CMK (cell line): Measurements from ENCODE around the gene RTRAF.

Experiments used
- DNase-seq: peaks from one replicate; pipeline ENCODE4 v3.0.0-alpha.2; 2010; ENCODE audit warnings: low read depth

The RTRAF gene

DNA sequence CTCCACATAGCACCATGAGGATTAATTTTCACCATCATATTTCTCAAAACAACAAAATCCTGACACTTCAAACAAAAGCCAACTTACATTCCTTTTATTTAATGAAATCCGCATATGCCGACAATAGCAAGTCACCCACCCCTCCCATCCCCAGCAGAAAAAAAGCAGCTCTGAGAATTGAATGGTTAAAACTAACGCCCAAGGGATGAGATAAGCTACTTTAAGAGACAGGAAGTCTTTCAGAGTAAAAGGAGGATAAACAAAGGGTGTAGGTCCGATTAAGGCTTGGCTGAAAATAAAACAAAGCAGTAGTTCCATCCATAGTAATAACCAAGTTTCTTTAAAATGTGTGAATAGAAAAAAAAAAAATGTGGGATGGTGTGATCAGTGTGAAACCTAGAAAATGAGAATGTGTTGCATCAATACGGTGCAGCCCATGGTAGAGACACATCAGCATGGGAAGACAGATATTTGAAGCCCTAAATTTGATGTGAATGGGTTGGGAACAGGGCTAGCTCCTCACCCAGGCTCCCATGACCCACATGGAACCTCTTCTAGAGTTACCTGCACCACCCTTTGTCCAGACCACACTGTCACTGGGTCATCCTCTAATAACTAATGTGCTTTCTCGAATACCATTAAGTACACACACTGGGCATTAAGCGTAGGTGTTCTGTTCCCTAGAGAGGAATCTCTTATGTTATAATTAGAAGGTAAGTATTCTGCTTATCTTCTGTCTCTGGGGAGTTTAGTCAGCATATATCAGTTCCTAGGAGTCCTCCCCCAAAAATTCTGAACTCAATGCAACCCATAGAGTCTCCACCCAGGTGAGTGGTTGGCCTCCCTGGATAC, 31.7 kb downstream of the RTRAF start:
- DNase-seq, result peak; percentile 7

DNA sequence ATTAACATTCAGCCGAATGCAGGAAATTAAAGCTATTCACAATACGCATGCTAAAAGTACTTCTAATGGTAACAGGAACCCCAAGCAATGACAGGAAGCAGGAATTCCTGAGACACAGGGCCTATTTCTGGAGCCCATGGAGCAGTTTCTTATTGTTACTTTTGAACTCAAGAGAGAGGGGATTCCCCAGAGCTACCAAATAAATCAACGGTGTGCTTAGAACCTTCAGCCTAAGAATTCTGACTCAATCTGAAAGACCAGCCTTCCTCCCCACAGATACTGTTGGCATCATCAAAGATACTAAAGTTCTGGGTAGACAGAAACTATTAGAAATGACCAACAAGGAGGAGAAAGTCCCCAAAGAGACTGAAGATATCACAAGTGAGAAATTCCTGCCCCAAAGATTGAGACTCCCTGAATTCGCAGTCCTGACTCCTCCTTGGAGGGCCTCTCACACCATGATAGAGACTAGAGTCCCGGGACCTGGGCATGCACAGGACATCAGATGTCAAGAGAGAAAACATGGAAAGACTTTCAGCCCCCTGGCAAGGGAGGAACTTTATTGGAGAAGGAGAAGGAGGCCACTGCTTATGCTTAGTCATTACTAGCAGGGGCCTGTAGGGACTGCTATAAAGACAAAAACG, 32.7 kb downstream of the RTRAF start:
- DNase-seq, result no peak

DNA sequence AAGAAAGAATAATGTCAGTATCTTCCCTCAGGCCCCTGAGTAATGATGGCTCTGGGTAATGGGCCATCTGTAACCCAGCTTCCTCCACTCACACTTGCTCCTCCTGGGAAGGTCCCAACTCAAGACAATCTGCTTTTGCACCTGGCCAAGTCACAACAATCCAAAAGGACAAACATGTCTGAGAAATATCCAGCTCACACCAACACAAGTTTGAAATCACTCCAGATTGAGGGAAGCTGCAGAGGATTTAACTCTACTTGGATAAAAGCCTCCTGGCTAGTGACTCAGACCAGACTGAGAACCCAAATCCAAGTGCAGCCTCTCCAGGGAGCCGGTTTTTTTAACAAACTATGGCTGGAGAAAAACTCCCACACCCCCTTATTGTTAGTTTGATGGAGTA, 34.2 kb downstream of the RTRAF start:
- no peak for DNase-seq

DNA sequence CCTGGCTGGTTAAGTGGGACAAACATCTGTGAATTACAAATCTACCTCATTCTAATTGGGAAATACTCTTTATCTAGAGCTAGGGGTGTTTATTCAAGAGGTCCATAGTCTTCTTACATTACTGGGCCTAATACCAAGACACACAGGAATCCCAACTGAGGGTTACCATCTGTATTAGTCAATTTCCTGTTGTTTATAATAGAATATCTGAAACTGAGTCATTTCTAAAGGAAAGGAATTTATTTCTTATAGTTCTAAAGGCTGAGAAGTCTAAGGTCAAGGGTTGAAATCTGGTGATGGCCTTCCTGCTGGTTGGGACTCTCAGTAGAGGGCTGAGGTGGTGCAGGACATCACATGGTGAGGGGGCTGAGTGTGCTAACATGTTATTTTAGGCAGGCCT, 36.0 kb downstream of the RTRAF start:
- DNase-seq, result no peak

DNA sequence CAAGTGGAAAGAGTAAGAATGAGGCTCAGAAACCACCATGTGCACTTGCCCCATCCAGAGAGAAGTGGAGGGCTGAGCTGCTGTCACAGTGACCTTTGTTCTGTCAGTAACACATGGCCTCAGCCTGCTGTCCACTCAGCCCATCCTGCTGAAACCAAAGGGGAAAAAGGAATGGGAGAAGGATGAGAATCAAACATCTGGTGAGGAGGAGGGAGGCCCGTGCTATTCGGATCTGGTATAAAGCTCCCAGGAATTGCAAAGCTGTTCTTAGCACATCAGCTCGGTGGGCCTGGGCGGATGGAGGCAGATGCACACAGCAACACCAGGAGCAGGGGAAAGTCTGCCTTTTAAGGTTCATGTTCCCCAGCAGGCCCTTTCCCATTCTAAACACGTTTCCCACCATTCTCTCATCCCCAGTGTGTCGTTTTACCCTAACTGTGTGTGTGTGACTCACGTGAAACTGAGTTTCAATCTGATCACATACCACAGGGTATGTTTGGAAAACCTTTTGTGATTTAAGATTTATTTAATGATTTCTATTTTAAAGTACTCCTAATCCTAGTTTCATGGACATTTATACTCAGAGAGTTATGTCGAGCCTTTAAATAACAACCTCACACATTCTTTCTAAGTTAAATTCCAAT, 36.8 kb downstream of the RTRAF start:
- no peak for DNase-seq

DNA sequence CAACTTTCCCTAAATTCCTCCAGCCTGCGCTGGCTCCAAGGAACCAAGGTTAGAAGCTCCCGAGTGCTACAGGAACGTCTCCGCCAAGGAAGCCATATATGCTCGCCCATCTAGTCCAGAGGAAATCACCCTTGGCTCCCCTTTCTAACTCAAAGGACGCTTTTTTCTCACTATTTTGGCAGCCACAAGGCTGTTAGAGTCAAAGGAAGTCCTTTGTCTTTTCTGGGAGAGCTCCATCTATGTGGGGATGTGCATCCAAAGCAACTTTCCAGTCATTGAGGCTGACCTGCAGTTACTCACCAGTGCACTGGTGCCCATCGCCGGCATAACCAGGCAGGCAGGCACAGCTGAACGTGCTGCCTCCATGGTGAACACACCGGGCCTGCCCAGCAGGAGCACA, 37.6 kb downstream of the RTRAF start:
- DNase-seq, result no peak

DNA sequence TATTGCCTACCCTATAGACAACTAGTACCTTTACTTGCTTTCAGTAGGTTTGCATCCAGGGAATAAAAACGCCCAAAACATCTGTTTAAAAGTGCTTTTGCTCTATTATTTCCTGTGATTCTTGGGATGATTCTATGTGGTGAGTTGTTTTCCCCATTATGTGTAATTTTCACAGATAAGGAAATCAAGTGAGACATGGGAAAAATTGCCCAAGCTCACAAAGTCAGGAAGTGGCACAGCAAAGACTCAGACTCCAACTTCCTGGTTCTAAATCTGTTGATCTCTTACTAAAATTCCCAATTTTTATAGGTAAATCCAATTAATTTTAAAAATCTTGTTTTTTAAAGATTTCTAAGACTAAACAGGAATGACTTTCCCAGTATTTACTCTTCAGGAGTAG, 40.5 kb downstream of the RTRAF start:
- DNase-seq, result no peak

DNA sequence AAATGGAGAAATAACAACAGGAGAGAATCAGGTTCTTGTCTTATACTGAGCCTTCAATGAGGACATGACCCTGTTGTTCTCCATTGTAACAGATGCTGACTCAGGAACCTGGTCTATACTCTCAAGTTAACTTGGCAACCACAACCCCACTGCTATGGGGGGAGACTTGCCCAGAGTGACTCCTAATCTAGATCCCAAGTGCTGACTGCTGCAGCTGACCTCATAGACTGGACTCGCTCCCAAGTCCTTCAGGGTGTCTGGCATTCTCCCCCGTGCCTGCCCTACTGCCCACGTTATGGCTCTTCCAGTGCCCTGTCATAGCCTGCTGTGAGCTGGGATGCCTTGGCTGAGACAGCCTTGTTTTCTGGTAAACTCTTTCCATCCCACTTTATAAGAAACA, 42.4 kb downstream of the RTRAF start:
- no peak for DNase-seq

DNA sequence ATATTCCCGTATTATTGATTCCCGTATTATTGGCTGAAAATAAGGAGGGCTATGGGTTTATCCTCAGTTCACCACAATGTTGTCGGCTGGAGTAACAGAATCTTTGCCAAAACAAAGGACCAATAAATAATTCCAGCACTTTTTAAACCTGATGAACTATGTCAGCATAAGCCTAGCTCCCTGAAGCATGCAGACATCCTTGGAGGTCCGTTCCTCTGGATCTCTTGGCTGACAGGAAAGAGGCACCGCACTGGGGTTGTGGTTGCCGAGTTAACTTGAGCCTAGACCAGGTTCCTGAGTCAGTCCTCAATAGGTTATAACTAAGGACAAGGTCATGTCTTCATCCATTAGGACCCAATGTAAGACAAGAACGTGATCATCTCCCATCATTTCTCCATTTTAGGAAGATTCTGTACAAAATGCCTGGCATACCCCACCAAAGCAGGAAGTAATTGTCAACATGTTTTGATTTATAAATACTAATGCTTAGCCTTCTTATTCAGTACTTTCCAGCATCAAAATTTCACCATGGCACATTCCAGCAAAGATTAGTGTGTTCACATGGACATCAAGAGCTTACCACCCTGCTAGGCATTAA, 43.0 kb downstream of the RTRAF start:
- no peak for DNase-seq

DNA sequence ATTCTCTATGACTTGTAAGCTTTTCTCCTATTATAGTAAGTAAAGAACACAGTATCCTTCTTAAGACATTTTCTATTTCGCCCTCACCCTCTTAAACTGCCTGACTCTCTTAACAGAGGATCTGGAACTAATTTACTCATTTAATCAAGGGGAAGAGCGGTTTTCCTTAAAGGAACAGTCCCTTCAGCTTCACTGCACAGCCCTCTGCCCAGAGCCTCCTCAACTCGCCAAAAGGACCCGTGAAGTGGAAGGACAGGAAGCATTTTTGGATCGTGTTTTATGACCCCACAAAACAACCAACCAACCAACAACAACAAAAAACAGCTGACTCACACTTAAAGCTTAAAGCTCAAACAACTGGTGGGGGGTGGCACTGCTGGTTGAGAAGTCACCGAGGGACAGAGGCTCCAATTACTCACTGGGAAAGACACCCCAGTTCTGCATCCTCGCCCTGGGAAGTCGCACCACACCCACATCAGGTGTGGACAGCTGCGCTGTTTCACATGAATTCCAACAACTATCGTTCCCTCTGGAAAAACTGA, 43.8 kb downstream of the RTRAF start:
- DNase-seq, result no peak

DNA sequence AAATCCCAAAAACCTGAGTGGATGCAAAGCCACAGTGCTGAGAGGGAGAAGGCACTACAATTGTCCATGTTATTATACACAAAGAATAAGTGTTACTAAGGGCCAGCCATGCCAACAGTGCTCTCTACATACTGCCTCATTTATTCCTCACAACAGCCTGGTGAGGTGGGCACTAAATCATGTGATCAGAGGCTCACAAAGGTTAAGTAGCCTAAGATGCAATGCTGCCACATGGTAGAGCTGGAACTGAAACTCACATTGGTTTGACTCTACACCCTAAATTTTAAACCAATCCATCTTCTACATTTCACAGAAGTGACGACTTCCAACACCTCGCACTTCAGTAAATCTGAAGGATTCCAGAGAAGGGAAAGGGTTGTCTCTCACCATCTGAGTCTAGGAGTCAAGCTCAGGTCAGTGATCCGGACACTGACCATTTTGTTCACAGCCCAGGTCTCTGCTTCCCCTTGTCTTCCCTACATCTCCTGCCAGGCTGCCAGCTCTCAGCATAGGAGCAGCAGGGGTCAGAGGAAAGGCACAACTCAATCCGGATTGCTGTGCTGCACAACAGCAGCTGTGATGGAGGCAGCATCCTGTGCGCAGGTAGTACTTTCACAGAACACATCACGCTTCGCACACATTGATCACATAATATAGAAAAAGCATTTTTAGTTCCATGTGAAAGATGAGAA, 49.9 kb downstream of the RTRAF start:
- DNase-seq, result no peak

DNA sequence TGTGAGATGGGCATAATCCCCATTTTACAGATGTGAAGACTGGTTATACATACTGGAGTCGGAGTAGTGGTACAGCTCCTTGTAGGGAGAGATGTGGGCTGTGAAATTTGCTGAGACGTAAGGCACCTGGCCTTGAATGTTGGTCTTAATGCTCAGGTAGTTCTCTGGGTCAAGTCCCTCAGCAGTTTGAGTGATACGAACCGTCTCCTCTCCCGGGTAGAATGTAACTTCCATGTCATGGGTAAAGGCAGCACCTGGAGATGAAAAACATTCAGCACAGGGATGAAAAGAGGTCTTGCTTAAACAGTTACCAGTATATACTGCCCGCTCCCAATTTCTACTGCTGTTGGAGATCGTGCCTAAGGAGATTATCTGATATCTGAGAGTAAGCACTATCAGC, 51.3 kb downstream of the RTRAF start:
- no peak for DNase-seq

DNA sequence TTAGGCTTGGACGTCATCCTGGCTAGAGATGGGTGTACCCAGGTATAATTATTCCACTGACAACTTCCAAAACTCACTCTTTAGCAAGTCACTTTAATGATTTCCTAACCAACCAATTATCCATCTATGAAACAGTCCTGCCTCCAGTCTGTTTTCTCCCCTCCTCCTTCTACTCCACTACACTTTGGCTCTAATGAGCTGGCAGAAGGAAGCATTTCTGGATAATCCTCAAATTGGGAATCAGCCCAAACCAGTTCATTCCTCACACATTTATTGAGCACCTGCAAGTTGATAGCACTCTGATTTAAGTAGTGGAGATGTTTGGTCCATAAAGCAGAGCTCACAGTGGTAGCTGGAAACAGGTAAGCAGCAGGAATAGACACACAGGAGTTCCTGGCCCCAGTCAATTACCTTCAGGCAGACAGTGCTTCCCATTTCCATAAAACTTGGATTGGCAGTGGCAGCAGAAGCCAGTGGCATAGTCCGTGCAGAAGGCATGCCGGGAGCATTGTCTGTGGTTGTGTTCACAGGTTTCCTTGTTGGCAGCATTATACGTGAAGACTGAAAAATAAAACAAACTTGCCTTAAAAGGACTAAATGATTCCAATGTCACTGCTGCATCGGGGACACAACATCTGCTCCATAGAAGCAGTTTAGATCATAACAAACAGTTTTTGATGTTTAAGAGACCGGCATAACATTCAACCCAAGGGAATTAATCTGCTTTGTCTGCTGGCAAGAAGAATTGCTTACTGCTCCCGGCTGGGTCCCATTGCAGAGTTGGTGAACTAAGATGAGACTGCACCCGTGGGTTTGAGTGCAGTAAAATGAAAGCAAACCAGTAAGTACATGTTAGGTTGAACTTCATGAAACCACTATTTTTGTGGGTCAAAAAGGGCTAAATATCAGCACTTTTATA, 53.3 kb downstream of the RTRAF start:
- DNase-seq, result no peak

DNA sequence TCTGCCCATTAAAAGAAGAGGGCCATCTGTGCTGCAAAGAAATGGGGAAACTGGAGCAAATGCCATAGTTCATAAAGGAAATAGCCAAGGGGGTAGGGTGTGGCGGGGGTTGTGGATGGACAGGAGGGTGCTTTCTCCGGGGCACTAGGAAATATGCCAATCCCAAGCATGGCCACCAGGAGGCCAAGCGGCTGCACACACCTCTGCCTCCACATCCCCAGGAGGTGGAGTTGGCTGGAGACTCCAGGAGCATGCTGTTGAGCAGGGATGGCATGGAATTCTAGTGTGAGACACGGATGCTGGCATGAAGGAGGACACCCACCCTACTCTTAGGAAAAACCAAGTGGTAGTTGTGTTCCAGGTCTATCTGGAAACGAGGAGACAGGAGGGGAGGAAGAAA, 54.3 kb downstream of the RTRAF start:
- no peak for DNase-seq

DNA sequence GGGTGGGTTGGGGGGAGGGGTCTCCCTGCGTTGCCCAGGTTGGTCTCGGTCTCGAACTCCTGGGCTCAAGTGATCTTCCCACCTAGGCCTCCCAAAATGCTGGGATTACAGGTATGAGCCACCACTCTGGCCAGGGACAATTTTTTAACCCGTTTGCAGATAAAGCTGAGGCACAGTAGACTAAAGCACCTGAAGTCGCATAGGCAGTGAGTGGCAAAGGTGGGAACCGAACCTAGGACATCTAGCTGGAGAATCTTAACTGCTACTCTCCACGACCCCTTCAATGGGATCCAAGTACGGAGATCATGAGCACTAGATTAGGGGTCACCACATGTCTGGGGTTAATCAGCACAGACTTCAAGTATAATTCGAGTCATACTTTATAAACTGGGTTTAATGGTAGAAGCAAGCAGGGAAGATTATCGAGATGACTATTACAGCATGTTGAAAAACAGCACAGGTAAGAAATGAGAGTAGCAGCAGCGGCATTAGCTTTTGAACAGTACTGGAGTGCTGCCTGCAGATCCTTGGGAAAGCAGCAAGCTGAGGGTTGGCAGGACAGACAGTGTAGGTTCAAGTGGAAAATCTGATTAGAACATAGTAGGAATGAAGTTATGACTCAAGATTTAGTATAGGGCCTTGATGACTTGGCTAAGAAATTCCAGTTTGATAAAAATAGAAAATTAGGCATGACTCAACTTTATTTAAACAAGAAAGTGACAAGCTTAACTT, 55.6 kb downstream of the RTRAF start:
- no peak for DNase-seq

DNA sequence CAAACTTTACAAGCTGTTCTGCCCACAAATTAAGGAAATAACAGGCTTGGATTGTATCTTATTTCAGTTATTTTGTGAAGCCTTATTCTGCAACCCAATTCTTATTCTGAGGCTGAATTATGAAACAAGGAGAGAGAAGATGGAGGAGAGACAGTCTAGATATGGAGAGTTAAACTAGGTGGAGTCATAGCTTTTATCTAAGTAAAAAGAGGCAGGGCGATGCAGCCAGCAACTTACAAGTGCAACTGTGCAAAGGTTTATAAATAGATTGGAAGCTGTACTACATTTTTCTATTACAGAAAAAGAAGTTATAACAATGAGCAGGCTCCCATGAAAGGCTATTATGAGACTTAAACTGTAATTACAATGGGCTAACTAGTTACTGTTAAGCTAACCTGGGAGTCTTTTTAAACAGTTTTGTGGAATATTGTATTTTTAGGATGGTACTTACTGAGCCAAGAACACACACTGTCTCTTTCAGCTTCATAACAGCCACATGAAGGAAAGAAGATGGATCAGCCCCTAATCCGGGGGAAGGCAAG, 57.1 kb downstream of the RTRAF start:
- no peak for DNase-seq

DNA sequence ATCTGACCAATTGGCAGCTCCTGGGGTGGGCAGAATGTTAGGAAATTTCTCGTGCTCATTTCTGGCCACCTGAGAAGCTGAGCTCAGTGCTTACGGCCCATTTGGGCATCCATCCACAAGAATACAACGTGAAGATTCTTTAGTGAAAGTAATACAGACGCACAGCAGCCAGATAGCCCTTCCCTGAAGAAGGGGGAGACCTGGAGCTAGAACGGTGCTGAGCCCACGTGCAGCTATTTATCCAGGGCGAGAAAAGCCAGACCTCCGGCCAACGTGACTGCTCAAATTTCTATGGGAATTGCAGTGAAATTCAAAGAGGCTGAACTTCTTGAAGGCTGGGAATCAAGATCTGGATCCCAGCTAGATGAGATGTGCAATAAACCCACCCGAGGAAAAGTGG, 58.8 kb downstream of the RTRAF start:
- no peak for DNase-seq

DNA sequence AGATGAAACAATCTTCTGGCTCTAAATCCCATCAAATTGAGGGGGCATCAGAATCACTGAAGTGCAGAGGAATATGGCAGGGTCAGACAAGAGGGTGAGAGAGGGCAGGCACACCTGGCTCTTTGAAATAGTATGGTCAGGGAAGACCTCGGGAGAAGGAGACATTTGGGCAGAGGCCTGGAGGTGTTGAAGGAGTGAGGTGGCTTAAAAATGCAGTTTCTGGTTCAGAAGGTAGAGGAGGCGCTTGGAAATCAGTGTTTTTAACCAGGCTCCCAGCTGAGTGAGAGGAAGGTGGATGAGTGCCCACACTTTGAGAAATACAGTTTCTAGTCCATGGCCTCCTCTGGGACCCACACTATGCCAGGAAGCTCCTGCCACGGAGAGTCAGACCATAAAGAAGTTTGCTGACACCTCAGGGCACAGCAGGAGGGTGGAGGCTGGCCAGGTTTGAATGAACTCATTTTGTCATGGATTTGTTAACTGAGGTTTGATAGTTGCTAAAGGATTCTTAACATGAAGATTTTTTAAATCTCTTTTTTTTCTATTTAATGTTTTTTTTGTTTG, 59.4 kb downstream of the RTRAF start:
- DNase-seq, result no peak

DNA sequence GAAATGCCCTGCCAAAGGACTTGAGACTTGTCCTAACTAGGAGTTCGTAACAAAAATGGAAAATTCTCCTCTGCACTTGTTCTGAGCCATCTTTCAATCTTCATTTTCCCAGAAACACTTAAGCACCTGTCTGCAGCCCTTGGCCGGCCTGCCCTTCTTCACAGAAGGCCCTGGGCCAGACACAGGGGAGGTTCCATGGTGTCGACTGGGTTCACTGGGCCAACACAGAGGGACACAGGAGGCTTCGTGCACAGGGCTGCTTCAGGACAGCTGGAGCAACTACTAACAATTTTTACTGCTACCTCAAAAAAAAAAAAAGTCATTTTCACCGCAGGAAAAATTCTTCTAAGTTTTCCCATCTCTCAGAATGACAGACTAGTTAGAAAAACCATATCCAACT, 59.9 kb downstream of the RTRAF start:
- no peak for DNase-seq
